Measurements from ENCODE around the gene TBC1D9B. TPM values are rescaled to one million over a fixed set of nuclear protein-coding genes. Genes with fewer than 3 reads are reported as not detected.

Gene TBC1D9B
- total RNA-seq, 2 experiments from 2014 or later: 40.2 to 40.4 TPM

- Mint-ChIP-seq H3K4me1 (ENCODE audit: low read depth) (no peaks in the 10 kb centered on the region), H3K36me3 (ENCODE audit: low read depth) (peaks cover 42% of the 10 kb centered on the region), H3K27ac (no peak overlapping the region), H3K27me3 (ENCODE audit: low read depth) (no peaks in the 10 kb centered on the region), H3K9me3 (no peaks in the 10 kb centered on the region), H3K4me3 (no peak overlapping the region)
- CTCF ChIA-PET: interaction anchor here (0.6 kb wide), 1 partner anchor 200 kb away, joined by 3 read pairs; no protein-coding TSS in a partner anchor
- no peak for DNase-seq
- intact Hi-C loops (cut with micrococcal nuclease): no loop called here
These were observed 16.7 kb downstream of the TBC1D9B start for GRCh38 chr5:179890751-179891682.

GRCh38 chr5:179889885-179890284 is 17.8 kb downstream of the TBC1D9B start:
- no peak for DNase-seq
- no peak overlapping the region for H3K4me3 Mint-ChIP-seq
- H3K4me1 Mint-ChIP-seq (ENCODE audit: low read depth): no peaks in the 10 kb centered on the region
- peaks cover 3% of the 10 kb centered on the region for H3K9me3 Mint-ChIP-seq
- H3K27me3 Mint-ChIP-seq (ENCODE audit: low read depth): no peaks in the 10 kb centered on the region
- H3K27ac Mint-ChIP-seq: no peak overlapping the region
- intact Hi-C loops (cut with micrococcal nuclease): no loop called here
- CTCF ChIA-PET: interaction anchor here (0.6 kb wide), 1 partner anchor 134 kb away, joined by 4 read pairs; no protein-coding TSS in a partner anchor
- H3K36me3 Mint-ChIP-seq (ENCODE audit: low read depth): peaks cover 49% of the 10 kb centered on the region

DNA sequence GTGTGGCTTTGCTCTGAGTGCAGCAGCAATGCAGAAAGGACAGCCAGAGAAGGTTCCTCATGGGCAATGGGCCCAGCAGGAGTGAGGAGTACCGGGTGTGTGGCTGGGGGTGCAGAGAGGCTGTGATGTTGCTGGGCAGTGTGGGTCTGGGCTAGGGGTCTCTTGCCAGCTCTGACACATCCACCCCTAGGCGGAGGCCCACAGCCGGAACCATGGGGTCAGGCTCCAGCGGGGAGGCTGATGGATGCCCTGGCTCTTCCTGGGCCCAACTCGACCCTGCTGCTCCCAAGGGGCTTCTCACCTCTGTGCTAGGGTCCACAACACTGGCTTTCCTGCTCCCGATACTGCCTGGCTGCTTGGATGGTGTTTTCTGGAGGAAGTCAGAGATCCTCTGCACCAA is 19.9 kb downstream of the TBC1D9B start:
- intact Hi-C loops (cut with micrococcal nuclease): no loop called here
- Mint-ChIP-seq H3K4me3 (no peak overlapping the region), H3K4me1 (ENCODE audit: low read depth) (no peaks in the 10 kb centered on the region), H3K36me3 (ENCODE audit: low read depth) (peaks cover 65% of the 10 kb centered on the region), H3K27me3 (ENCODE audit: low read depth) (no peaks in the 10 kb centered on the region), H3K9me3 (peaks cover 16% of the 10 kb centered on the region), H3K27ac (no peak overlapping the region)
- CTCF ChIA-PET: interaction anchor here (0.6 kb wide), 1 partner anchor 26 kb away, joined by 3 read pairs; no protein-coding TSS in a partner anchor
- no peak for DNase-seq

DNA sequence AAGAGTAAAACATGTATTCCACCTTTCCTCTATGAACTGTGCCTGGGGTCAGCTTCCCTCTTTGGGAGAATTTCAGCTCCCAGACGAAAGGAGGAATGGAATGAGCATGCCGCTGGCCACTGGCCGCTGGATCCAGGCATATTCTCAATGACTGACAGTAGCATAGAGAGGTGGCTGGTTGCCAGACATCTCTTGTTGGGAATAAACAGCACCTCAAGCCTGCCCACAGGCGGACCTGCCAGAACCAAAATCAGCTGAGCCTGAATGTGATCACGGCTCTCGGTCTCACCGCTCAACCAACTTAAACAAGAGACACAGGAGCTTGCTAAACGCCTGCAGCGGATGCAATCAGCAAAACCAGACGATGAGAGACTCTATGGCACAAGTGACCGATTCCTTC is 20.6 kb downstream of the TBC1D9B start:
- Mint-ChIP-seq H3K27me3 (ENCODE audit: low read depth) (no peaks in the 10 kb centered on the region), H3K36me3 (ENCODE audit: low read depth) (peaks cover 71% of the 10 kb centered on the region), H3K4me3 (no peak overlapping the region), H3K4me1 (ENCODE audit: low read depth) (no peaks in the 10 kb centered on the region), H3K9me3 (peaks cover 18% of the 10 kb centered on the region), H3K27ac (no peak overlapping the region)
- CTCF ChIA-PET: interaction anchor here (0.6 kb wide), 1 partner anchor 27 kb away, joined by 3 read pairs; no protein-coding TSS in a partner anchor
- DNase-seq: no peak
- intact Hi-C loops (cut with micrococcal nuclease): no loop called here

GRCh38 chr5:179886190-179886911 is 21.3 kb downstream of the TBC1D9B start:
- CTCF ChIA-PET: no interaction called here

GRCh38 chr5:179885491-179886090 is 22.1 kb downstream of the TBC1D9B start:
- H3K9me3 Mint-ChIP-seq: peaks cover 18% of the 10 kb centered on the region
- no peaks in the 10 kb centered on the region for H3K4me1 Mint-ChIP-seq (ENCODE audit: low read depth)
- H3K27ac Mint-ChIP-seq: no peak overlapping the region
- no peak for DNase-seq
- CTCF ChIA-PET: no interaction called here
- H3K36me3 Mint-ChIP-seq (ENCODE audit: low read depth): peaks cover 71% of the 10 kb centered on the region
- intact Hi-C loops (cut with micrococcal nuclease): no loop called here
- no peak overlapping the region for H3K4me3 Mint-ChIP-seq
- H3K27me3 Mint-ChIP-seq (ENCODE audit: low read depth): no peaks in the 10 kb centered on the region

More at GRCh38 chr5:179886190-179886911, 21.3 kb downstream of the TBC1D9B start:
- Mint-ChIP-seq H3K27ac (no peak overlapping the region), H3K4me1 (ENCODE audit: low read depth) (no peaks in the 10 kb centered on the region), H3K4me3 (no peak overlapping the region), H3K9me3 (peaks cover 18% of the 10 kb centered on the region), H3K36me3 (ENCODE audit: low read depth) (peaks cover 69% of the 10 kb centered on the region), H3K27me3 (ENCODE audit: low read depth) (no peaks in the 10 kb centered on the region)
- intact Hi-C loops (cut with micrococcal nuclease): no loop called here
- DNase-seq: no peak

DNA sequence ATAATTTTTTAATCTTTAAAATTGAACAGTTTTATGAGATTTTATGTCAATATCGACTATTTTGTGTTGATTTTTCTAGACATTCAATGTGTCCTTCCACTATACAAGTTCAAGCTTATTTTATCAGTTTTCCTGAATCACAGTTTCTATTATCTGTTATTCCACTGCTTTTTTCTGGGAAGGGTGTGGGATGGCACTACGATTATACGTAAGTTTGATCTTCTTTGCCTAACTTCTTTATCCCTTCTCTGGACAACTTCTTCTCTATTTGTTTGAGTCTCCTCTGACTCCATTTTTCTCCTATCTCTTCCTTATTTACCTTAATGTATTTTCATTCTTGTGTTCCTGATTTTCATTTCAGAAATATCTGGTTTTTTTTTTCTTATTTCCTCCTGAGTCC is 24.5 kb downstream of the TBC1D9B start:
- Mint-ChIP-seq H3K4me3 (no peak overlapping the region), H3K36me3 (ENCODE audit: low read depth) (peaks cover 60% of the 10 kb centered on the region), H3K27ac (no peak overlapping the region)

DNA sequence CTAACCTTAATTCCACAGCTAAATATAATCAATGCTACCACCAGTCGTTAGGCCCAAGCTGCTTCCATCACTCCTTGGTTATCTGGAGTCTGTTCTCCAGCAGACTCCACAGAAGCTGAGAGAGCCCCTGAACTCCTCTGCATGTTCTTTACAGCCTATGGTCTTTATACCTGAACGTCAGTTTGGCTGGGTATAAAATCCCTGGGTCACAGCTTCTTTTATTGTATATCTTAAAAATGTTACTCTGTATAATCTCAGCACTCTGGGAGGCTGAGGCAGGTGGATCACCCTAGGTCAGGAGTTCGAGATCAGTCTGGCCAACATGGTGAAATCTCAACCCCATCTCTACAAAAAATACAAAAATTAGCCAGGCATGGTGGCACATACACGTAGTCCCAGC is 25.4 kb downstream of the TBC1D9B start:
- no peaks in the 10 kb centered on the region for H3K27me3 Mint-ChIP-seq (ENCODE audit: low read depth)
- intact Hi-C loops (cut with micrococcal nuclease): no loop called here
- CTCF ChIA-PET: no interaction called here
- H3K4me1 Mint-ChIP-seq (ENCODE audit: low read depth): no peaks in the 10 kb centered on the region
- DNase-seq: no peak
- H3K9me3 Mint-ChIP-seq: peaks cover 18% of the 10 kb centered on the region
- no peak overlapping the region for H3K4me3 Mint-ChIP-seq
- H3K36me3 Mint-ChIP-seq (ENCODE audit: low read depth): peaks cover 57% of the 10 kb centered on the region
- no peak overlapping the region for H3K27ac Mint-ChIP-seq

More for the DNA sequence above, 24.5 kb downstream of the TBC1D9B start:
- CTCF ChIA-PET: interaction anchor here (0.7 to 1.4 kb wide), 3 partner anchors 10 to 793 kb away, joined by 3 read pairs; no protein-coding TSS in a partner anchor
- intact Hi-C loops (cut with micrococcal nuclease): no loop called here
- Mint-ChIP-seq H3K27me3 (ENCODE audit: low read depth) (no peaks in the 10 kb centered on the region), H3K4me1 (ENCODE audit: low read depth) (no peaks in the 10 kb centered on the region), H3K9me3 (peaks cover 18% of the 10 kb centered on the region)
- no peak for DNase-seq

DNA sequence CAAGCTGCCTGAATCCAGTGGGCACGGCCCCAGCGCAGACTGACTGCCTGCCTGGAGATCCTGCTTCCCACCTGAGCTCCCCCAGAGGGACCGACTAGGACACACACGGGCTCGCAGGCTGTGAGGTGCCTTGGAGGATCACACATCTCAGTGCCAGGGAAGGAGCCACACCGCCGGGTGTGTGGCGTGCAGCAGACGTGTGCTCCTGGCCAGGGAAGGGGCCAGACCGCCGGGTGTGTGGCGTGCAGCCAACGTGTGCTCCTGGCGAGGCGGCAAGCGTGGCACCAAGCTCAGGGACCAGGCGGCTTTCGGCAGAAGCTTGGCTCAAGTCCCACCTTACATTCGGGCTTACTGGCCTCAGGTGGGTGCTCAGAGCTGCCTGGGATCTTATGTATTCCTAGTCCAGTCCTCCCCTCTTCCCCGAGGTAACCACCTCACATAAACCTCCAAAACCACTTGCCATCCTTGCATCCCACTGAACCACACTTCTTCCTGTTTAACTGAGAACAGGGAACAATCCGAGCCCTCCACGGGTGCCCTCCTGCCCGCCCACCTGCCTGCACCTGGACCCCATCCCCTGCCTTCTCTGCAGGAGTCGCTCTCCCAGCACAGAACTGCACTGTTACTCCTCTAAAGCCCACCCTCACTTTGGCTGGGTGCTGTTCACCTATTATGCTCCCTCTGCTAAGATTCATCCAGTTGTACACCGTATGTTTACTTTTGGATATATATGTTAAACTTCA is 26.7 kb downstream of the TBC1D9B start:
- DNase-seq: no peak
- Mint-ChIP-seq H3K4me1 (ENCODE audit: low read depth) (no peaks in the 10 kb centered on the region), H3K27me3 (ENCODE audit: low read depth) (no peaks in the 10 kb centered on the region), H3K36me3 (ENCODE audit: low read depth) (peaks cover 48% of the 10 kb centered on the region), H3K9me3 (peaks cover 18% of the 10 kb centered on the region), H3K27ac (no peak overlapping the region), H3K4me3 (no peak overlapping the region)
- CTCF ChIA-PET: interaction anchor here (1.2 kb wide), 1 partner anchor 10 kb away, joined by 4 read pairs; no protein-coding TSS in a partner anchor
- intact Hi-C loops (cut with micrococcal nuclease): no loop called here

DNA sequence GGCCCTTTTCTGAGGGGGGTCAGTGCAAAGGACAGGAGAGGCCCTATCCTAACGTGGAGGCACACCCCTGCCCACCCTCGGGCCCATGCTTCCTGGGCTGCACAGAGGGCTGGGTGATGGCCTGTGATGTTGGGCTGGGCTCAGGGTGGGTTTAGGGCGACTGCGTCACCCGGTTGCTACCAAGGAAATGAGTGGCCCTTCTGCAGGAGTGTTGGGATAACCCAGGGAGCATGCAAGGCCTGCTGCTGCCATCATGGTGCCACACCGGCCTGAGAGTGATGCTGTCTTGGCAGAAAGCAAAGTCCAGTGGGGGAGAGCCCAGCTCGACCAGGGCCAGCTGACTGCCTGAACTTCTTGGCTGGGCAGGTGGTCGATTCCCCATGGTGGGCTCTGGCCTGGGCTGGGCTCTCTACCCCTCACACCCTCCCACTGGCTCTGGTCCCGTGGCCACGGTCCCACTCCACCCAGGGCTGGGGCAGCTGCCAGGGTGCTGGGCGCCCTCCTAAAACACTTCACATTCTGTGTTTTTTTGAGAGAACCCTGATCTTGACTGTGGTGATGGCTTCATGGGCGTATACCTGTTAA is 27.5 kb downstream of the TBC1D9B start:
- Mint-ChIP-seq H3K27ac (no peak overlapping the region), H3K9me3 (peaks cover 16% of the 10 kb centered on the region), H3K27me3 (ENCODE audit: low read depth) (no peaks in the 10 kb centered on the region), H3K36me3 (ENCODE audit: low read depth) (peaks cover 39% of the 10 kb centered on the region), H3K4me1 (ENCODE audit: low read depth) (no peaks in the 10 kb centered on the region), H3K4me3 (no peak overlapping the region)
- CTCF ChIA-PET: no interaction called here
- intact Hi-C loops (cut with micrococcal nuclease): no loop called here
- DNase-seq: no peak

GRCh38 chr5:179879690-179880010 is 28.0 kb downstream of the TBC1D9B start:
- Mint-ChIP-seq H3K27me3 (ENCODE audit: low read depth) (no peaks in the 10 kb centered on the region), H3K4me3 (no peak overlapping the region), H3K27ac (no peak overlapping the region), H3K9me3 (peaks cover 16% of the 10 kb centered on the region), H3K36me3 (ENCODE audit: low read depth) (peaks cover 35% of the 10 kb centered on the region), H3K4me1 (ENCODE audit: low read depth) (no peaks in the 10 kb centered on the region)
- no peak for DNase-seq
- CTCF ChIA-PET: no interaction called here
- intact Hi-C loops (cut with micrococcal nuclease): no loop called here

All from activated naive CD4-positive, alpha-beta T cell treated with anti-CD3 and anti-CD28 coated beads for 36 hours (primary cell).